Measurements from ENCODE around the gene KCNJ10.
A peak's percentile ranks its signal among the peaks of the same experiment; 100 is the strongest.

- TF ChIP-seq REST (IDR thresholded peaks at IDR 0.05; ENCODE audit: insufficient replicate concordance, low read depth) (peak; percentile 75), POLR2AphosphoS5 (IDR thresholded peaks at IDR 0.05; ENCODE audit: low read depth) (no peak), SPI1 (IDR thresholded peaks at IDR 0.05; ENCODE audit: borderline replicate concordance, low read depth) (no peak), GABPA (IDR thresholded peaks at IDR 0.05; ENCODE audit: low read depth) (no peak)
- TF ChIP-seq, protein P1, sequence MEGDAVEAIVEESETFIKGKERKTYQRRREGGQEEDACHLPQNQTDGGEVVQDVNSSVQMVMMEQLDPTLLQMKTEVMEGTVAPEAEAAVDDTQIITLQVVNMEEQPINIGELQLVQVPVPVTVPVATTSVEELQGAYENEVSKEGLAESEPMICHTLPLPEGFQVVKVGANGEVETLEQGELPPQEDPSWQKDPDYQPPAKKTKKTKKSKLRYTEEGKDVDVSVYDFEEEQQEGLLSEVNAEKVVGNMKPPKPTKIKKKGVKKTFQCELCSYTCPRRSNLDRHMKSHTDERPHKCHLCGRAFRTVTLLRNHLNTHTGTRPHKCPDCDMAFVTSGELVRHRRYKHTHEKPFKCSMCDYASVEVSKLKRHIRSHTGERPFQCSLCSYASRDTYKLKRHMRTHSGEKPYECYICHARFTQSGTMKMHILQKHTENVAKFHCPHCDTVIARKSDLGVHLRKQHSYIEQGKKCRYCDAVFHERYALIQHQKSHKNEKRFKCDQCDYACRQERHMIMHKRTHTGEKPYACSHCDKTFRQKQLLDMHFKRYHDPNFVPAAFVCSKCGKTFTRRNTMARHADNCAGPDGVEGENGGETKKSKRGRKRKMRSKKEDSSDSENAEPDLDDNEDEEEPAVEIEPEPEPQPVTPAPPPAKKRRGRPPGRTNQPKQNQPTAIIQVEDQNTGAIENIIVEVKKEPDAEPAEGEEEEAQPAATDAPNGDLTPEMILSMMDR (IDR thresholded peaks at IDR 0.05; ENCODE audit: insufficient read depth, low read length), result no peak
These were observed 21.8 kb upstream of the KCNJ10 start for GRCh38 chr1:160091666-160092223.
